DOHH2 (cell line): ENCODE data around the gene BABAM2.

Experiments used
- H3F3A ChIP-seq: fragments of 200-600 bp; sonication (generic), shearing (Covaris generic); 2 replicates; pipeline ENCODE4 v1.6.0; 2016; ENCODE audit warnings: antibody characterized with exemption, mild to moderate bottlenecking; ENCODE audit not compliant: control insufficient read depth, insufficient read depth
- H3K27ac ChIP-seq: fragments of 200-600 bp; sonication (generic); 2 replicates; pipeline ENCODE4 v1.5.1; 2014; ENCODE audit warnings: low read depth, mild to moderate bottlenecking, low read length, moderate library complexity
- H3K27me3 ChIP-seq: fragments of 200-600 bp; sonication (generic); 2 replicates; pipeline ENCODE4 v1.6.1; 2014; ENCODE audit warnings: mild to moderate bottlenecking, low read length, mixed read lengths; ENCODE audit not compliant: control insufficient read depth
- H3K36me3 ChIP-seq: fragments of 200-600 bp; sonication (generic); 2 replicates; pipeline ENCODE4 v1.6.1; 2014; ENCODE audit warnings: mild to moderate bottlenecking, low read length, moderate library complexity, mixed read lengths; ENCODE audit not compliant: control insufficient read depth
- H3K4me1 ChIP-seq: fragments of 200-600 bp; sonication (generic); 2 replicates; pipeline ENCODE4 v1.6.1; 2014; ENCODE audit warnings: mild to moderate bottlenecking, low read length, mixed read lengths; ENCODE audit not compliant: control insufficient read depth
- H3K4me2 ChIP-seq: fragments of 200-600 bp; sonication (generic); 2 replicates; pipeline ENCODE4 v1.6.0; 2014; ENCODE audit warnings: mild to moderate bottlenecking, low read length, moderate library complexity
- H3K4me3 ChIP-seq: fragments of 200-600 bp; sonication (generic); 2 replicates; pipeline ENCODE4 v1.5.1; 2014; ENCODE audit warnings: mild to moderate bottlenecking, low read length, mixed read lengths
- H3K79me2 ChIP-seq: fragments of 200-600 bp; sonication (generic); 2 replicates; pipeline ENCODE4 v1.6.1; 2014; ENCODE audit warnings: mild to moderate bottlenecking, low read length, mixed read lengths; ENCODE audit not compliant: control insufficient read depth
- H3K9me2 ChIP-seq: fragments of 200-600 bp; sonication (generic); replicated peaks from 2 replicates; pipeline ENCODE4 v1.6.1; 2014; ENCODE audit warnings: mild to moderate bottlenecking, low read length, mixed read lengths; ENCODE audit not compliant: control insufficient read depth
- H3K9me3 ChIP-seq: fragments of 200-600 bp; sonication (generic); 2 replicates; pipeline ENCODE4 v1.6.1; 2014; ENCODE audit warnings: antibody characterized with exemption, low read length, mixed read lengths; ENCODE audit not compliant: control insufficient read depth, insufficient read depth
- H4K20me1 ChIP-seq: fragments of 200-600 bp; sonication (generic); 2 replicates; pipeline ENCODE4 v1.6.0; 2014; ENCODE audit warnings: low read depth, mild to moderate bottlenecking, antibody characterized with exemption, low read length, moderate library complexity; ENCODE audit not compliant: control insufficient read depth, insufficient read depth
- EZH2phosphoT487 ChIP-seq: fragments of 200-600 bp; sonication (generic); IDR thresholded peaks from 2 replicates; pipeline ENCODE4 v1.6.1; 2017; ENCODE audit warnings: borderline replicate concordance, mild to moderate bottlenecking, antibody characterized with exemption, low read length, moderate library complexity, mixed read lengths
- TF ChIP-seq, protein P1 (sequence below): fragments of 200-600 bp; sonication (generic); IDR thresholded peaks from one replicate; pipeline ENCODE4 v1.5.1; 2014; ENCODE audit warnings: antibody characterized with exemption, mild to moderate bottlenecking, low read depth, low read length; ENCODE audit not compliant: poor library complexity, severe bottlenecking

Gene BABAM2

DNA sequence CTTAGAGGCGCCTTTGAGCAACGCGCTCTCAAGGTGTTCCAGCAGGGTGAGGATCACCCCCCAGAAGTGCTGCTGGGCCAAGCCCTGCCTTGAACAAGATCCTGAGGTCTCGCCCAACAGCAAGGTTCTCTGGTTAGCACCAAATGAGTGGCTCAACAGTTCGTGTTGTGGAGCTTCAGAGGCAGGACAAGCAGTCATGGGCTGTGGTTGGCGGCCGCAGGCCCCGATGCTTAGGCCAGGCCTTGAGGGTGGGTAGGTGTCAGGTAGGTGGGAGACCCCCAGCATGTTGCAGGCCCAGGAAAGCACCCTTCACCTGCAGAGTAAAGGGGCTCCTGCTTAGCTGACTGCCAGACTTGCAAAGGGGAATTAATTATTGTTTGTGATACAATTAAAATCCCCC is 431.9 kb downstream of the BABAM2 start:
- Histone ChIP-seq H3K4me3 (no peak overlapping the region), H3K27ac (no peak overlapping the region), H3K4me1 (no peaks in the 10 kb centered on the region), H3K79me2 (no peaks in the 10 kb centered on the region), H3K4me2 (no peak overlapping the region), H3F3A (no peaks in the 10 kb centered on the region), H3K27me3 (no peaks in the 10 kb centered on the region), H4K20me1 (no peaks in the 10 kb centered on the region), H3K36me3 (no peaks in the 10 kb centered on the region), H3K9me2 (no peaks in the 10 kb centered on the region), H3K9me3 (no peaks in the 10 kb centered on the region)
- no peak for TF ChIP-seq EZH2phosphoT487
- TF ChIP-seq, protein P1, sequence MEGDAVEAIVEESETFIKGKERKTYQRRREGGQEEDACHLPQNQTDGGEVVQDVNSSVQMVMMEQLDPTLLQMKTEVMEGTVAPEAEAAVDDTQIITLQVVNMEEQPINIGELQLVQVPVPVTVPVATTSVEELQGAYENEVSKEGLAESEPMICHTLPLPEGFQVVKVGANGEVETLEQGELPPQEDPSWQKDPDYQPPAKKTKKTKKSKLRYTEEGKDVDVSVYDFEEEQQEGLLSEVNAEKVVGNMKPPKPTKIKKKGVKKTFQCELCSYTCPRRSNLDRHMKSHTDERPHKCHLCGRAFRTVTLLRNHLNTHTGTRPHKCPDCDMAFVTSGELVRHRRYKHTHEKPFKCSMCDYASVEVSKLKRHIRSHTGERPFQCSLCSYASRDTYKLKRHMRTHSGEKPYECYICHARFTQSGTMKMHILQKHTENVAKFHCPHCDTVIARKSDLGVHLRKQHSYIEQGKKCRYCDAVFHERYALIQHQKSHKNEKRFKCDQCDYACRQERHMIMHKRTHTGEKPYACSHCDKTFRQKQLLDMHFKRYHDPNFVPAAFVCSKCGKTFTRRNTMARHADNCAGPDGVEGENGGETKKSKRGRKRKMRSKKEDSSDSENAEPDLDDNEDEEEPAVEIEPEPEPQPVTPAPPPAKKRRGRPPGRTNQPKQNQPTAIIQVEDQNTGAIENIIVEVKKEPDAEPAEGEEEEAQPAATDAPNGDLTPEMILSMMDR, result no peak

DNA sequence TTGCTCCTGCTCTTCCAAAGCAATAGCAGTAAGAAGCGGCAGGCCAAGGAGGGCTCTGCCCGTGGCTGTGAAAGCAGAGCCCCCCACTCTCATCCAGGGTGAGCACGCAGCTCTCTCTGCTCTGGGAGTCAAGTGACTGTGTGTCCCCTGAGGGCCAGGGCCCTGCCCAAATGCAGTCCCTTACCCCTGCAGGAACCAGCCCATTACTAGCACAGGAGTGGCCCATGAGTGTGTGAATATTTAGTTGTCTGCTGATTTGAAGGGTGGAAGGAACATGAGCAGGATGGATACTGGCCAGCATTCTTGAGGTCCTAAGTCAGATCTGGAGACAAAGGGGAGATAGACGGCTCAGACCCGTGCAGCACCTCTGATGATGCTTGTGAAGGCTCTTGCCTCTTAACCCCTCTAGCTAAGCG is 432.5 kb downstream of the BABAM2 start:
- Histone ChIP-seq H3K79me2 (no peaks in the 10 kb centered on the region), H3K36me3 (no peaks in the 10 kb centered on the region), H3K9me2 (no peaks in the 10 kb centered on the region), H3K4me2 (no peak overlapping the region), H3K27ac (no peak overlapping the region), H3K4me1 (no peaks in the 10 kb centered on the region), H4K20me1 (no peaks in the 10 kb centered on the region), H3K27me3 (no peaks in the 10 kb centered on the region), H3K9me3 (no peaks in the 10 kb centered on the region), H3K4me3 (no peak overlapping the region), H3F3A (no peaks in the 10 kb centered on the region)
- TF ChIP-seq, protein P1, result no peak
- TF ChIP-seq EZH2phosphoT487, result no peak

DNA sequence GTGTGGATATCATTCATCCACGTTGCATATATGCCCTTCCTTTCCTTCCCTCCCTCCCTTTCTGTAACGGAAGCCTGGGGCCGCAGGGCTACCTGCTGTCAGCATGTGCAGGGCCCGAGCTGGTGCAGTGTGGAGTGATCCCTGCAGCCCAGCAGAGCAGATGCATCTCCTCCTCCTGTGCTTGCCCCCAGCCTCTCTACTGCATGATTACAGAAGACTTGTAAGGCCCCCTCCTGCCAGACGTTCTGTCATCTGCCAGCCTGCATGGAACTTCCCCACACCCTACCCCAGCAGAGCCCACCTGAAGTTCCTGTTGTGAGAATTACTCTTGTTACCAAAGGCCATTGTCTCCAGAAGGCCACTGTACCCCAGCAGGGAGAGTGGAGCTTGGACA is 434.6 kb downstream of the BABAM2 start:
- H3F3A ChIP-seq, result no peaks in the 10 kb centered on the region
- no peaks in the 10 kb centered on the region for H3K9me3 ChIP-seq
- no peaks in the 10 kb centered on the region for H4K20me1 ChIP-seq
- TF ChIP-seq, protein P1, result no peak
- no peak for TF ChIP-seq EZH2phosphoT487
- H3K36me3 ChIP-seq, result no peaks in the 10 kb centered on the region
- no peaks in the 10 kb centered on the region for H3K27me3 ChIP-seq
- H3K27ac ChIP-seq, result no peak overlapping the region
- H3K4me2 ChIP-seq, result no peak overlapping the region
- H3K4me3 ChIP-seq, result no peak overlapping the region
- H3K4me1 ChIP-seq, result no peaks in the 10 kb centered on the region
- no peaks in the 10 kb centered on the region for H3K79me2 ChIP-seq
- H3K9me2 ChIP-seq, result no peaks in the 10 kb centered on the region
